Measurements from ENCODE around the gene NVL.
"Not testable (repeated sequence)": the region's sequence is repeated elsewhere in the genome, so short reads cannot be mapped to it uniquely, and the experiment has no call there.

DNA sequence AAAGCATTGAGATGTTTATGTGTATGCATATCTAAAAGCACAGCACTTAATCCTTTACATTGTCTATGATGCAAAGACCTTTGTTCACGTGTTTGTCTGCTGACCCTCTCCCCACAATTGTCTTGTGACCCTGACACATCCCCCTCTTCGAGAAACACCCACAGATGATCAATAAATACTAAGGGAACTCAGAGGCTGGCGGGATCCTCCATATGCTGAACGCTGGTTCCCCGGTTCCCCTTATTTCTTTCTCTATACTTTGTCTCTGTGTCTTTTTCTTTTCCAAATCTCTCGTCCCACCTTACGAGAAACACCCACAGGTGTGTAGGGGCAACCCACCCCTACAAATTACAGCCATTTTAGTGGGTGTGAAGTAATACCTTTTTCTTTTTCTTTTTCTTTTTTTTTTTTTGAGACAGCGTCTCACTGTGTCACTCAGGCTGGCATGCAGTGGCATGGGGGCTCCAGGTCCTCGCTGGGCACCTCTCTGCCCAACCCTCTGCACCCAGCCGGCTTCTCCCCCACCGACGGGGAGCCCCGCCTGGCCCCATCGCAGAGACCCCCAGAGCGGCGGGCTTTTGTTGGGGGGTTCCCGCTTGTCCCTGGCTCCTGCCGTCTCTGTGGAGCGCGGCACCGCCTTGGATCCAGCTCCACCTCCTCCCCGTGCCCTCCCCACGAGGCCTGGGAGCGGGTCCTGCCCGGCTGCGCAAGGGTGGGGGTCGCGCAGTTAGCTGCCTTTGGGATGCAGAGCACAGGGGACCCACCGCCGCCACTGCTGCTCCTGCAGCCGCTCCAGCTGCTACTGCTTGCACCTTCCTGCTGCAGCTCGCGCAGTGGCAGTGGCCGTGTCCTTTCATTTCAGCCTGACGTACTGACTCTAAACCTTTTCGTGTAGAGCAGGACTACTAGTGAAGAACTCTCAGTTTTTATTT is 10.7 kb upstream of the NVL start:
- TF ChIP-seq EZH2 (IDR thresholded peaks at IDR 0.05; ENCODE audit: low read length, missing control alignments) = not testable (repeated sequence)
- TF ChIP-seq, protein P1, sequence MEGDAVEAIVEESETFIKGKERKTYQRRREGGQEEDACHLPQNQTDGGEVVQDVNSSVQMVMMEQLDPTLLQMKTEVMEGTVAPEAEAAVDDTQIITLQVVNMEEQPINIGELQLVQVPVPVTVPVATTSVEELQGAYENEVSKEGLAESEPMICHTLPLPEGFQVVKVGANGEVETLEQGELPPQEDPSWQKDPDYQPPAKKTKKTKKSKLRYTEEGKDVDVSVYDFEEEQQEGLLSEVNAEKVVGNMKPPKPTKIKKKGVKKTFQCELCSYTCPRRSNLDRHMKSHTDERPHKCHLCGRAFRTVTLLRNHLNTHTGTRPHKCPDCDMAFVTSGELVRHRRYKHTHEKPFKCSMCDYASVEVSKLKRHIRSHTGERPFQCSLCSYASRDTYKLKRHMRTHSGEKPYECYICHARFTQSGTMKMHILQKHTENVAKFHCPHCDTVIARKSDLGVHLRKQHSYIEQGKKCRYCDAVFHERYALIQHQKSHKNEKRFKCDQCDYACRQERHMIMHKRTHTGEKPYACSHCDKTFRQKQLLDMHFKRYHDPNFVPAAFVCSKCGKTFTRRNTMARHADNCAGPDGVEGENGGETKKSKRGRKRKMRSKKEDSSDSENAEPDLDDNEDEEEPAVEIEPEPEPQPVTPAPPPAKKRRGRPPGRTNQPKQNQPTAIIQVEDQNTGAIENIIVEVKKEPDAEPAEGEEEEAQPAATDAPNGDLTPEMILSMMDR (conservative IDR thresholded peaks at IDR 0.05 in 1 of 2, IDR thresholded peaks at IDR 0.05 in 1 of 2; ENCODE audit: low read depth in 1 of 2, low read length in 2 of 2) = not testable (repeated sequence)
